ENCODE measurements around the gene EYA2.
"Not testable (repeated sequence)": the region's sequence is repeated elsewhere in the genome, so short reads cannot be mapped to it uniquely, and the experiment has no call there.

The EYA2 gene

GRCh38 chr20:46922841-46923240 is 28.2 kb downstream of the EYA2 start:
- DNase-seq; intact Hi-C loops (cut with DNase I): not testable (repeated sequence)

GRCh38 chr20:46923550-46923949 is 28.9 kb downstream of the EYA2 start:
- intact Hi-C loops (cut with DNase I), result no loop called here
- no peak for DNase-seq

GRCh38 chr20:46928580-46929132 is 34.0 kb downstream of the EYA2 start:
- DNase-seq, result peak in 41 of 42 donors; percentile 3 to 69 (median 40)
- intact Hi-C loops (cut with DNase I), result no loop called here

GRCh38 chr20:46929902-46930301 is 35.3 kb downstream of the EYA2 start:
- intact Hi-C loops (cut with DNase I), result no loop called here
- DNase-seq, result no peak

GRCh38 chr20:46930640-46931339 is 36.1 kb downstream of the EYA2 start:
- intact Hi-C loops (cut with DNase I), result no loop called here
- no peak for DNase-seq

GRCh38 chr20:46931699-46932098 is 37.1 kb downstream of the EYA2 start:
- DNase-seq, result no peak
- intact Hi-C loops (cut with DNase I), result no loop called here

GRCh38 chr20:46932439-46932838 is 37.8 kb downstream of the EYA2 start:
- intact Hi-C loops (cut with DNase I); DNase-seq: not testable (repeated sequence)

GRCh38 chr20:46933150-46933549 is 38.5 kb downstream of the EYA2 start:
- intact Hi-C loops (cut with DNase I), result no loop called here
- DNase-seq, result no peak

- DNase-seq, result no peak
- intact Hi-C loops (cut with DNase I), result no loop called here
Measured at GRCh38 chr20:46934746-46935287, 40.2 kb downstream of the EYA2 start.

- intact Hi-C loops (cut with DNase I), result no loop called here
- DNase-seq, result no peak
Measured at GRCh38 chr20:46935394-46936017, 40.9 kb downstream of the EYA2 start.

- intact Hi-C loops (cut with DNase I), result no loop called here
- peak in 4 of 42 donors; percentile 12 to 46 (median 24) for DNase-seq
Measured at GRCh38 chr20:46936415-46937156, 41.9 kb downstream of the EYA2 start.

- intact Hi-C loops (cut with DNase I), result no loop called here
- no peak for DNase-seq
Measured at GRCh38 chr20:46937157-46937523, 42.5 kb downstream of the EYA2 start.

GRCh38 chr20:46937533-46938226 is 43.0 kb downstream of the EYA2 start:
- intact Hi-C loops (cut with DNase I), result no loop called here
- no peak for DNase-seq

GRCh38 chr20:46938434-46938833 is 43.8 kb downstream of the EYA2 start:
- no peak for DNase-seq
- intact Hi-C loops (cut with DNase I), result no loop called here

GRCh38 chr20:46939031-46939965 is 44.7 kb downstream of the EYA2 start:
- no peak for DNase-seq
- intact Hi-C loops (cut with DNase I), result no loop called here

- intact Hi-C loops (cut with DNase I), result no loop called here
Measured at GRCh38 chr20:46940616-46941015, 46.0 kb downstream of the EYA2 start.

GRCh38 chr20:46941404-46941803 is 46.8 kb downstream of the EYA2 start:
- DNase-seq, result no peak
- intact Hi-C loops (cut with DNase I), result no loop called here

More at GRCh38 chr20:46940616-46941015, 46.0 kb downstream of the EYA2 start:
- no peak for DNase-seq

Data from head of caudate nucleus (tissue), 42 donors.